Anterior cingulate cortex (tissue), 58 donors: ENCODE results near the gene PAPPA.

ENCODE experiments used
- DNase-seq, 58 donors: peaks; one replicate each; lab custom pipeline; 2025; lab: John Stamatoyannopoulos, UW

Gene PAPPA

GRCh38 chr9:116152390-116152789 is 1.2 kb upstream of the PAPPA start:
- no peak for DNase-seq

GRCh38 chr9:116152941-116153764 is 438 bp upstream of the PAPPA start:
- no peak for DNase-seq

DNA sequence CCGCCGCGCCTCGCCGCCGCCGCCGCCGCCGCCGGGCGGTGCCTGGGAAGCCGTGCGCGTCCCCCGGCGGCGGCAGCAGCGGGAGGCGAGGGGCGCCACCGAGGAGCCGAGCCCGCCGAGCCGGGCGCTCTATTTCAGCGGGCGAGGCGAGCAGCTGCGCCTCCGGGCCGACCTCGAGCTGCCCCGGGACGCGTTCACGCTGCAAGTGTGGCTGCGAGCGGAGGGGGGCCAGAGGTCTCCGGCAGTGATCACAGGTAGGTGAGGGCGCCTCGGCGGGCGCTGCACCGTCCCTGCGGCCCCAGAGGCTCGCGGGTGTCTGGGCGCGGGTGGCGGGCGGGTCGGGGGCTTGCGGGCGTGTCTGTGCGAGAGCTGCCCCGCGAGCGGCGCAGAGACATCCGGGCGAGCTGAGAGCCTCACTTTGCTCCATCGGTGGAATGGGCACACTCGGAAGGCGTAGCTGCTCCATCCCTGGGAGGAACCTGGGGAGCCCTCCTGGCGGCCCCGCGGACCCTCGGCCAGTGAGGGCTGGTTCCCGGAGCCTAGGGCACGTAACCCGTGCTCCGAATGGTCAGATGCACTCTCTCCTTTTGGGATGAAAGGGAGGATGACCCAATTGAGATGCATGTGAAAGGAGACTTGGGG is 864 bp downstream of the PAPPA start:
- no peak for DNase-seq

DNA sequence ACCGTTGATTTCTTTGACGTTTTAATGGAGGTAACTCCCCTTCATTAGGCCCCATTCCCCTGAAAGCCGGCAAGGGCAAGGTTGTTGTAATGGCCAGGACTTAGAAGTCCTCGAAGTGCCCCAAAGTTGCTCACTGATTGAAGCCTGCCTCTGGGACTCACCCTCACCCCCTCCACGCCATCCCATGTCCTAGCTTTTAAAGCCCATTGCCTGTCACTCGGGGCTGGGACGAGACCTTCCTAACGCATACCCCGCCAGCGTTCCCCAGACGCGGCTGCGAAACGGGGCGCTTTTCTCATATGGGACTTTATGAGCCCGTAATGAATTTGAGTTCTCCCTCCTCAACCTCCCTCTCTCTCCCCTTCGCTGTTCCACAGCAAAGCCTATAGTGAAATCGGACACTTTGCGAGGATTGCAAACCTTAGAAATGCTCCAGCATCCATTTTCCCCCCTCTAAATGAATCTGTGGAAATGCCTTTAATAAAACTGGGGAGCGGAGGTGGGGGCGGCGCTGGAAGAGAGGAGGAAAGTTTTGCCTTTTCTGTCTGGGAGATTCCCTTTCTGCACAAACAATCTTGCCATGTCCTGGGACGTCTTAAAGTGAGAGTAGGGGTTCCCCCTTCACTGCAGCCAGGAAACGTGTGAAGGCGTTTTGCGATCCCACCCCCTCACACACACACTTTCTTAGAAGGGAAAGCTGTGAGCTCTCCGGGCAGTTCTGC is 1.5 kb downstream of the PAPPA start:
- DNase-seq, result no peak

- no peak for DNase-seq
These were observed 2.1 kb downstream of the PAPPA start for GRCh38 chr9:116155698-116156039.

- DNase-seq, result peak in 10 of 58 donors; percentile 2 to 28 (median 13)
These were observed 3.2 kb downstream of the PAPPA start for GRCh38 chr9:116156621-116157314.

DNA sequence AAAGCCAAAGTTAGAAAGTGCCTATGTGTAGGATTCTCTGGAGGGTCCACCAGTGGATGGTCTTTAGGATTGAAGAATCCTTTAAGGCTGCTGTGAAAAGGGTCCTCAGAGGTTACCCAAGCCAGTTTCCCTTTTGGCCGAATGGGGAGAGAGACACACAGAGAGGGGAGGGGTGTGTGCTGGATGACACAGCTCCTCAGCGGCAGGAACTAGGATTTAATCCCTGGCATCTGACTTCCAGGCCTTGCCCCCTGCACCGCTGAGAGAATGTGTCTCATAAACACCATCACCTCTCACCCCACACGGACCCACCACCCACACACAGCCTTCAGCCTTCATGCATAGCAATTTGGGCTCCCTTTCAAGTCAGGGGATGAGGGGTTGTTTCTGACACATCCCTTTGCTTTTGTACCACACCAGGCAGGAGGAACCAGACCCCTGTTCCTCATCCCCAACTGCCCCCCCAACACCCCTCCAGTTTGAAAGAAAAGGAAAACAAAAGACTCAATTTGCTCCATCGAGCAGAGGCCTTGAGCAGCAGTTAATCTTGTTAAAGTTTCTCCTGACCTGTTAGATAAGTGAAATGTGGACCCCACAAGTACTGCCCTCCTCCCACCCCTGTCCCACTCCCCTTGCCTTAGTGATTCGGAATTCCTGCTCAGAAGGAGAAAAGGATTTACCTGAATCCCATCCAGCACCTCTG is 4.0 kb downstream of the PAPPA start:
- DNase-seq, result no peak

DNA sequence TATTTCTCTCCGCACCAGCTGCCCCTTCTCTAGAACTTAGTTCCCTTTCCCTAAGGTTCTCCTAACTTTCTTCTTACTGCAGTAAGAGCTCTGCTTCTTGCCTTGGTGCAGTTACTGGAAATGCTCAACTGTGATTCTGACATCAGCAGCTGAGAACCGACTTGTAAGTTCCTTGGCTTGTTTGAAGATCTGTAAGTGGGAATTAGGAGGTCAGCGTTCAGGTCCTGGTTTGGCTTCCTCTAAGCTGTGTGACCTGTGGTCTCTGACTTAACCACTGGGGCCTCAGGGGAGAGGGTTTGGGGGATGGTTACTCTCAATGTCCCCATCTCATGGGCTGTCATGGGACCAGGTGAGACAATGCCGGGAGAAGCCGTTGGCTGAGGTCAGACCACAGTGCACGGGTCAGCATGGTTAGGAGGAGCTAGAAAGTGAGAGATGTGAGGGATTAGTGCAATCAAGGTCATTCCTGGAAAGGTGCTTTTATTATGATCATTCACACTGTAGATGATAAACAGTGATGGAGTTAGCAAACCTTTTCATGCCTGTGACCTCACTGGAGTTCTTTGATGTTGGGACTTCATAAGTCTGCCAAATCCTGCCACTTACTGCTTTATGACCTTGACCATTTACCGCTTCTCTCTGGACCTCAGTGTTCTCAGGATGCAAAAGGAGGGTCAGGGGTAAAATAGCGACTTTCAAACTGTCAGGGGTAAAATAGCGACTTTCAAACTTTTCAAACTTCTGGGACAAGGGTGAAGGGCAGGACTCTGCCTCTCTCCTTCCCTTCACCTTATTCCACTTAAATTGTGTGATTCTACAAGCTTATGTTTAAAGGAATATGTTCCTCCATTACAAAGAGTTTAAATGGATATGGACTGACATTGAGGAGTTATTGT is 7.3 kb downstream of the PAPPA start:
- no peak for DNase-seq

DNA sequence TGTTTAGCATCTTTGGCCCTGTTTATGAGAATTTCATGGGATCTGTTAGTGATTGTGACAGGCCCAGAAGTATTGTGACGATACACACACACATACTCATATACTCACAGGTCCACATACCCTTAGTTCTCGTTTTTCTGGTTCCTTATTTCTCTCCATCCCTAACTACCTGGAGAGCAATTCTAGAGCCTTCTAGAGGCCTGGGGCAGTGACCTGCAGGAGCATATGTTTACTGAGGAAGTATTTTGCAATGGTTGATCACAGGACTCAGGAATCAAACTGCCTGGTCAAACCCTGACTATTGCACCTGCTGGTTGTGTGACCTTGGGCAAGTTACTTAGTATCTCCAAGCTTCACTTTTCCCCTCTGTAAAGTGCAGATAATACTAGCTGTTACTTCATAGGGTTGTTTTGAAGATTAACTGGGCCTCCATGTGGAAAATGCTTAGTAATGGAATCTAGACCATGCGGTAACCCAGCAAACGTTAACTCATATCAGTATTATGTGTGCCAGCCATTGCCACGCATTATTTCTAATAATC is 8.7 kb downstream of the PAPPA start:
- no peak for DNase-seq

DNA sequence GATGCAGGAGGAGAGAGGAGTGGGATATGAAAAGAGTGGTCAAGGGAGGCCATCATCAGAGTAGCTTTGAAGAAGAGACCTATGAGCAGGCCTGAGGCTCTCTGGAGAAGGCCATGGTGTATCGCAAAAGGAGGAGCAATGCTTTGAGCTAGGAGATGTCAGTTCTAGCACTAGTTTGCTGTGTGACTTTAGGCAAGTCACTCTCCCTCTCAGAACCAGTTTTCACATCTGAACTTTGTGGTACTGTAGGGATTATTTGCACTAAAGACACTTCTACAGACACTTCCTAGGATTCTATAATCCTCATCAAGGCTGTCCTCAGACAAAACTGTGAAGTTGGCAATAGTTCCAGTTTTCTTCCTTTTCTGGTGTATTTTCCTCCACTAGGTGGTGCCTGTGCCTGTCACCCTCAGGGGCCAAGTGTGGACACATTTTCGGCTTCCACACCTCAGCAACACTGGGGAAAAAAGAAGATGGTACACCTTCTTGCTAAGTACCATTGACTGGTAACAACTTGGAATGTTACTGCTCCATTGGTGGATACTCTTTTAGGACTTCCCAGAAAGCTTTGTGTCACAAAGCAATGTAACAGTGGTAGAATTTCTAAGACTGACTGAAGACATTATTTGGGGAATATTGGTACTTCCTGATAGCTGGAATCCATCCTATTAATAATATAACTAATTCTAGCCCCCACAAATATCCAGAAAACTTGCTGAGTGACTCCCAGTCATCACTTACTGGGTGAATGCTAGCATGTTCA is 9.9 kb downstream of the PAPPA start:
- no peak for DNase-seq

DNA sequence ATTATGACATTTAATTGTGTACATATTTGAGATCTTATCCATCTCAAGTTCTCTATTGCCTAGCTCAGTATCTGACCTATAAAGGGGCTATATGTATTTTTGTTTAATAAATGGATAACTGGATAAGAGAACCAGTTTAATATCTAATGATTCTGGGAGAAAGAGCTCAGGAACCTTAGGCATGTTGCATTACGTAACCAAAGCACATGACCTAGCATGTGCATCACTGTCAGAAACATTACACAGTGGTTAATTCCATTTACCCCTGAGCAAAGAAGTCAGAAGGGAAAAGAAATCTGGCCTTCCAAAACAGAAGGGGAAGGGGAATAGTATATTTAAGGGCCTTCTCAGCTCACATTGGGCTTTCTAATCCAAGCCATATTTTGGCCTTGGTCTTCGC is 12.3 kb downstream of the PAPPA start:
- DNase-seq, result no peak

- DNase-seq, result no peak
These were observed 13.1 kb downstream of the PAPPA start for GRCh38 chr9:116166713-116167112.

DNA sequence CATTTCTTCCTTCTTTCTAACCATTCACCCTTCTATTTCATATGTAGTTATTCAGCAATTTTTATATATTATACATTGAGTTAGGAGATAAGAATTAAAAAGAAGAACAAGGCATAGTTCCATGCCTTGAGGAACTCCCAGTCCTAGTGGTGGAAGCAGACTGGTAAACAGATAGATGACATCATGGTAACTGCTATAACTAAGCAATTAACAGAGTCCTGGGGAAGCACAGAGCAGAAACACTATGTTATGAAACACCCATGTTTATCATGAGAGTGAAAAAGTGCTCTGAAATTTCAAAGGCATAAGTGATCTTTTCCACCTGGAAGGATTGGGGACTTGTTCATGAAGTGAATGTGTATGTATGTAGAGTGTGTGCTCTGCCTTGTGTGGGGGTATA is 14.6 kb downstream of the PAPPA start:
- DNase-seq, result no peak

- no peak for DNase-seq
These were observed 18.6 kb downstream of the PAPPA start for GRCh38 chr9:116172216-116172615.

- DNase-seq, result no peak
These were observed 20.8 kb downstream of the PAPPA start for GRCh38 chr9:116174347-116174746.

GRCh38 chr9:116175614-116176013 is 22.0 kb downstream of the PAPPA start:
- DNase-seq, result no peak

DNA sequence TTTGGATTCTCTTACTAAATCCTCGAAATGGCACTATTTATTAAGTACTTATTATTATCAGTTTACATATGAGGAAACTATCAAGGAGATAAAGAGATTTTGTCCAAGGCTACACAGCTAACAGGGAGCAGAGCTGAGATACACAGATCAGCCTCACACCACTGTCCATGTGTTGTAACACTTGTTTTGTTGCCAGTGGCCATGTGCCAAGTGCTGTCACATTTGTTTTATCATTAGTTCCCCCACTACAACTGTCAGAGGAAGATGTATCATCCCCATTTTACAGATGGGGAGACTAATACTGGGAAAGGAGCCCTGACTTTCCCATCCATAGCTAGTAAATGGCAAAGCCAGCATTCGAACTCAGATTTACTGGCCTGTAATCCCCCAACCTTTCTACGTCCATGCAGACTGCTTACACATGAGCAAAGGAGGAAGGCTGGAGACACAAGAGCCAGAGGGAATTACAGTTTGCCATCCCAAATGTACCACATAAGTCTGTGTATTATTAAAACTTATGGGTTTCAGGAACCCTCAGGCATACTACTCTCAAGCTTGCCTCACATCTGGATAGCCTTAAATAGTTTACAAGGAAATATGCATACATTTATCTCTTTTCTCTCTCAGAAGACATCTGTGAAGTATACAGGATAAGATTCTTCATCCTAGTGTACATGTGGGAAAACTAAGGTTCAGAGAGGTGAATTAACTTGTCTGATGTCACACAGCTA is 25.1 kb downstream of the PAPPA start:
- DNase-seq, result no peak

DNA sequence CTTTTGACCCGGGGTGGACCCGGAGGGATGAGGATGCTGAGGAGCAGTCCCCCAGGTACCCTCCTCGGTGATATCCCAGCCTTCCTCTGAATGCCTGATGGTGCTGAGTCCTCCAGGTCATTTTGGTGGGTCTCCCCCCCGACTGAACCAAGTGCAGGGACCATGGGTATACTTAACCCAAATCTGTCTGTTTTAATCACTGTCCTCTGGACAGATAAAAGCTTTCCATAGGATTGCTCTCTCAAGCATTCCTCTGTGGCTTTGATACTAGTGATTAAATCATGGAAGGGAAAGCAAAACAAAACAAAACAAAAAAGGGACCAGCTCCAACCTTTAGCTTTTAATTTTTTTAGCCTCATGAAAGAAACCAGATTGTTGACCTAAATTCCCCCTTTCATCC is 26.0 kb downstream of the PAPPA start:
- no peak for DNase-seq
